Measurements from ENCODE around the gene CCDC148.
A peak's percentile ranks its signal among the peaks of the same experiment; 100 is the strongest.

Gene CCDC148

GRCh38 chr2:158500333-158500732 is 43.8 kb upstream of the CCDC148 start:
- peak overlapping the region in 2 of 3 experiments; percentile 0 to 19 for H3K27ac Mint-ChIP-seq
- H3K4me1 Mint-ChIP-seq = peaks cover 58% of the 10 kb centered on the region

GRCh38 chr2:158499383-158499782 is 42.8 kb upstream of the CCDC148 start:
- H3K9me3 Mint-ChIP-seq = no peaks in the 10 kb centered on the region
- peaks cover 7% of the 10 kb centered on the region for H3K36me3 Mint-ChIP-seq (ENCODE audit: low read depth)
- peaks cover 50% of the 10 kb centered on the region for H3K4me1 Mint-ChIP-seq
- TF ChIP-seq CTCF (IDR thresholded peaks at IDR 0.05; ENCODE audit: unreplicated experiment in 3 of 3) = no peak
- peak overlapping the region in 1 of 3 experiments; percentile 19 for H3K27ac Mint-ChIP-seq
- no peaks in the 10 kb centered on the region for H3K27me3 Mint-ChIP-seq (ENCODE audit: low read depth)
- H3K4me3 Mint-ChIP-seq = no peak overlapping the region

More at GRCh38 chr2:158500333-158500732, 43.8 kb upstream of the CCDC148 start:
- TF ChIP-seq CTCF (IDR thresholded peaks at IDR 0.05; ENCODE audit: unreplicated experiment in 3 of 3) = no peak
- Mint-ChIP-seq H3K4me3 (no peak overlapping the region), H3K36me3 (ENCODE audit: low read depth) (peaks cover 7% of the 10 kb centered on the region), H3K9me3 (no peaks in the 10 kb centered on the region), H3K27me3 (ENCODE audit: low read depth) (no peaks in the 10 kb centered on the region)

GRCh38 chr2:158498749-158499136 is 42.2 kb upstream of the CCDC148 start:
- Mint-ChIP-seq H3K27ac (peak overlapping the region; percentile 10 to 35 (median 27)), H3K36me3 (ENCODE audit: low read depth) (peaks cover 7% of the 10 kb centered on the region), H3K9me3 (no peaks in the 10 kb centered on the region), H3K4me1 (peaks cover 43% of the 10 kb centered on the region), H3K4me3 (no peak overlapping the region), H3K27me3 (ENCODE audit: low read depth) (no peaks in the 10 kb centered on the region)
- no peak for TF ChIP-seq CTCF (IDR thresholded peaks at IDR 0.05; ENCODE audit: unreplicated experiment in 3 of 3)

- no peak overlapping the region for H3K4me3 Mint-ChIP-seq
- H3K27me3 Mint-ChIP-seq (ENCODE audit: low read depth) = no peaks in the 10 kb centered on the region
- no peak for TF ChIP-seq CTCF (IDR thresholded peaks at IDR 0.05; ENCODE audit: unreplicated experiment in 3 of 3)
- H3K4me1 Mint-ChIP-seq = peaks cover 46% of the 10 kb centered on the region
- peaks cover 7% of the 10 kb centered on the region for H3K36me3 Mint-ChIP-seq (ENCODE audit: low read depth)
- H3K9me3 Mint-ChIP-seq = no peaks in the 10 kb centered on the region
- peak overlapping the region; percentile 28 to 61 (median 35) for H3K27ac Mint-ChIP-seq
These were observed 41.6 kb upstream of the CCDC148 start for GRCh38 chr2:158498043-158498748.

GRCh38 chr2:158497486-158497885 is 40.9 kb upstream of the CCDC148 start:
- Mint-ChIP-seq H3K27ac (peak overlapping the region; percentile 11 to 61 (median 28)), H3K27me3 (ENCODE audit: low read depth) (no peaks in the 10 kb centered on the region), H3K36me3 (ENCODE audit: low read depth) (peaks cover 7% of the 10 kb centered on the region), H3K4me3 (no peak overlapping the region), H3K9me3 (no peaks in the 10 kb centered on the region), H3K4me1 (peaks cover 43% of the 10 kb centered on the region)
- TF ChIP-seq CTCF (IDR thresholded peaks at IDR 0.05; ENCODE audit: unreplicated experiment in 3 of 3) = no peak

DNA sequence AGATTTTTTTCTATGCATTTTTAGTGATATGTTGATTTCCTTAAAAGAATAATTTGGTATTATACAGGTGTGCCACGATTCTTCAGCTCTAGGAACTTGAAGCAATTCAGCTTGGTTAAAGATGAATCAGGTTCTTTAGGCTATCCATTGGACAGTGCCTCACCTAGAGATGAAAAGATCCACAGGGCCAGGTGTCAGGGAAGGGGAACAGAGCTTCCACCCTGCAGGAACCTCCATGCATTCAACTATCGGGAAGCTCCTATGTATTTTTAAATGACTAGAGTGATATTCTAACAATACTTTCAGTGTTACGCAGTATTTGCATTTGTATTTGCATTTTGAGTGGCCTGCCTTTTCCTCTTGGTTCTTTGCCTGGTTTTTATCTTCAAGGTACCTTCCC is 40.4 kb upstream of the CCDC148 start:
- H3K27ac Mint-ChIP-seq = peak overlapping the region; percentile 11 to 61 (median 21)
- no peaks in the 10 kb centered on the region for H3K27me3 Mint-ChIP-seq (ENCODE audit: low read depth)
- H3K4me1 Mint-ChIP-seq = peaks cover 44% of the 10 kb centered on the region
- no peak for TF ChIP-seq CTCF (IDR thresholded peaks at IDR 0.05; ENCODE audit: unreplicated experiment in 3 of 3)
- H3K9me3 Mint-ChIP-seq = no peaks in the 10 kb centered on the region
- peaks cover 7% of the 10 kb centered on the region for H3K36me3 Mint-ChIP-seq (ENCODE audit: low read depth)
- H3K4me3 Mint-ChIP-seq = no peak overlapping the region

Data from nephron (organoid).